NCI-H1417 (cell line): ENCODE results near the gene FOSL2.

Experiments used
- DNase-seq, 3 experiments: peaks; one replicate each; lab custom pipeline; 2025; lab: John Stamatoyannopoulos, UW

The FOSL2 gene

DNA sequence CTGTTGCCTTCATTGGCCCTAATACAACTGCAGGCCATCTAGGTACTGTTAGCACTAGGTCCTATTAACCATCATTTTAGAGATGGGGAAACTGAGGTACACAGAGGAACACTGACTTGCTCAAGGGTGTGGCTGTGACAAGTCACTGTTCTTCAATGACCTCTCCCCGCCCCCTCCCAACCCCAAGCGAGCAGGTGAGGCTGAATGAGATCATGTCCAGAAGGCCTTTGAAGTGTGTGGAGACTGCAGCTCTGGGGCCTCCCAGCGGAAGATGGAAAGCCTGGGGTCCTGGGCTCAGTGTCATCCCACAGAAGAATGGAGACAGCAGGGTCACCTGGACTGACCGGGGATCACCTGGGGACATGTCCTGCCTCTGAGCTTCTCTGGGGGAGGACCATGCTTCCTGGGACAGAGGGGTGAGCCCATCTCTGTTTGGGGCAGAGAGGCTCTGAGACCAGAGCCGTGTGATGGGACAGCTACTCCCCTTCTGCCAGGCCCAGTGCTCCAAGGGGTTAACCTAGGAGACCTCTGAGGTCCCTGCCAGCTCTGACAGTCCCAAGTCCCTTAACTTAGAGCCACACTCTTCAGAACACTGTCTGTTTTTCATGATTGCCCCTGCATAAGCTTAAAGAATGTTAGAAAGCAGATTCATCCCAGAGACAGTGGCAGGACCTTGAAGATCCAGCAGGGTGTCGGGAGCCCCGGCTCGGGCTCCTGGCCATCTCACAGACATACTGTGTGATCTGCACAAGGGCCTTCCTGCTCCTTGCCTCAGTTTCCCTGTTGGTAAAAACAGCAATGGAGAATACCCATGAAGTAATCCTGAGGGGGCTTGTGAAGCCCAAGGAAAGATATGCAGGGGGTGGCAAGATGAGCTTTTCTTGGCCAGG lies 16.7 kb upstream of the FOSL2 start:
- DNase-seq = no peak

DNA sequence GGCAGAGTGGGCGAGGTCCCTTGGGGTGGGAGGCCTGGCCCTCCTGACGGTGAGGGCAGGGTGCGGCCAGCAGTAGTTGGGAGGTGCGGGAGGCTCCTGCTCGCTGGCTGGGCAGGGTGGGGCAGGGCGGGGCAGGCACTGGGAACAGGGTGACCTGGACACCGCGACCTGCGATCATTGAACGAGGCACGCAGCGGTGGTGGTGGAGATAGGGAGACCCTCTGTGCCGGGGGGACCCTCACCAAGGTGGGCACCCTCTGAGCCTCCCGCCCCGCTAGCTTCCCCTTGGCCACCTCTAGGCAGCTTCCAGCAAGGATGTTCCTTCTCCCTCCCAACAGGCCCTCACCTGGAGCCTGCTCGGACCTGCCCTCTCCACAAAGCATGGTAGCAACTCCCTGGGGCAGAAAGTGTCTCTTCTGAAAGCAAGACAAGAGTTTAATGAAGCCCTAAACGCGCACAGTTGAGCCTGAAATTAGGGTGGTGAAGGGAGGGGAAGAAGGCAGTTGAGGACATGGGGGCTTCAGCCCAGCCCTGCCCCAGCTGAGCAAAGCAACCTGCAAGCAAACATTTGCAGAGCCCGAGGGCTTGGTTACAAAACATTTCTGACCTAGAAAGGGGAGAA lies 15.4 kb upstream of the FOSL2 start:
- DNase-seq = peak in 1 of 3 experiments; percentile 32

DNA sequence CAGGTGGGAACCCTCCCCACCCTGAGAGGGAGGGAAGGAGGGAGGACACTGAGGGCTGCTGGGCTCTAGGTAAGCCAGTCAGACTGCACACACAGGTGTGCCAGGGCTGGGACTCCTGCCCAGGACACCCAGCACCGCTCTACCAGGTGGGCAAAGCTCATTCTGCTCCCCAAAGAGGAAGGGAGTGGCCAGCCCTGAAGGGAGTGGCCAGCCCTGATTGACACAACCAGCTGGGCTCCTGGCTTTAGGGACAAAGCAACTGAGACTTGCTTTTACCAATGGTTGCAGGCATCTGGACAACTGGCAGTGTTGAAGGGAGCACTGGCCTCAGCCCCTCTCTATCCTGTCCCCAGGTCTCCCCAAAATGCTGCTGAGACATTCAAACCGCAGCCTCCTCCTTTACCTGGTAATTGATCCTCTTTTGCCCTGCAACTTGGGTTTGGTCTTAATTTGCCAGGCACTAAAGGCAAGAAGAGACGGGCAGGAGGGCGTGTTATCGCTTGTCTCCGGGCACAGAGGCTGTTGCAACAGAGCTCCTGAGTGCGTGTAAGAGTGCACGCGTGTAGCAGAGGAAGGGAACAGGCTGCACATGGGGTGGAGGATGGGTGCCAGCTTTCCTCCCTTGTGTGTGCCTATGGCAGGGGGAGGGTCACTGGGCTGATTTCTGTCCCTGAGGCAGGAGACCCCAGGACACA lies 14.5 kb upstream of the FOSL2 start:
- DNase-seq = peak in 2 of 3 experiments; percentile 35 to 39

DNA sequence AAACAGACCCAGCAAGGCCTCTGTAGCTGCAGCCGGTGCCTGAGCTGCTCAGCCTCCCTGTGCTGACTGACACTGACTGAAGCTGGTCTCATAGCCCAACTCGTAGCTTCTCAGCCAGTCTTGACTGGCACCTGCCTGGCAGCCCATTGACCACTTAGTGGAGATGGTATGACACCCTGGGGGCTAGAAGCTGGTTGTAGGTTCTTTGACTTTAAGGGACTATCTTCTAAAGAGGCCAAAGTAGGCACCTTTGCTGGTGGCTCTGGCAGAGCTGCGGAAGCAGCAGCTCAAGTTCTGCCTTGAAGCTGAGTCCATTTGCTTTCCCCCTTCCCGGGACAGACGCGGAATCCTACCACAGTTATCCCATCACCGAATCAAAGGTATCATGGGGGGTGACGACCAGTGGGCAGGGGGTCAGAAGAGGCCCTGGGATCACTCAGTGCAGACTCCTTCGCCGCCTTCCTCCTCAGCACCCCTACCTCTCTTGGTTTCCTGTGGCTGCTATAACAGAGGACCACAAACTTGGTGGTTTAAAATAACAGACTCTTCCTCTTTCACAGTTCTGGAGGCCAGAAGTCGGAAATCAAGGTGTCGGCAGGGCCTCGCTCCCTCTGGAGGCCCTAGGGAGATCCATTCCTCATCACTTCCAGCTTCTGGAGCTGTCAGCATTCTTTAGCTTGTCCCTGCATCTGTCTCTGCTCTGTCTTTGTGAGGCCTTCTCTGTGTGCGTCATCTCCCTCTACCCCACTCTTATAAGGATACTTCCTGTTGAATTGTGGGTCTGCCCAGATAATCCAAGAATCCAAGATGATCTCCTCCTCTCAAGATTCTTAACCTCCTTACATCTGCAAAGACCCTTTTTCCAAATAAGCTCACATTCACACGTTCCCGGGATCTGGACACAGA lies 13.7 kb upstream of the FOSL2 start:
- DNase-seq = no peak

DNA sequence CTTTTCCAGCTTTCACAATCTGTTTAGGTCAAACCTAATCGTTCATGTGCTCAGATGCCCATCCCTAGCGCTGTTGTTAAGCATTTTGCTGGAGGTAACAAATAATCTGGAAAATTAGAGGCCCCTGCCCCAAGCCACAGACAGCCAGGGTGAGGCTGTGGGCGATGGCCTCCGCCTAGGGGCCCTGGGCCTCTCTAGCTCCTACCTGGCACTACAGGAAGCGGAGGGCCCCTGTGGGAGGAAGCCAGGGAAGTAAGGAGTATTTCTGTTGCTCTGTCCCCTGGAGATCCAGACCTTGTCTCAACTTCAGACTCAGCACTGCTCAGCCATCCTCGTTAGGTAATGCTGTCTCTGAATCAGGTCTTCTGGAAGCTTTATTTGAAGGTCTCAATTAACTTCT lies 12.4 kb upstream of the FOSL2 start:
- DNase-seq = no peak

DNA sequence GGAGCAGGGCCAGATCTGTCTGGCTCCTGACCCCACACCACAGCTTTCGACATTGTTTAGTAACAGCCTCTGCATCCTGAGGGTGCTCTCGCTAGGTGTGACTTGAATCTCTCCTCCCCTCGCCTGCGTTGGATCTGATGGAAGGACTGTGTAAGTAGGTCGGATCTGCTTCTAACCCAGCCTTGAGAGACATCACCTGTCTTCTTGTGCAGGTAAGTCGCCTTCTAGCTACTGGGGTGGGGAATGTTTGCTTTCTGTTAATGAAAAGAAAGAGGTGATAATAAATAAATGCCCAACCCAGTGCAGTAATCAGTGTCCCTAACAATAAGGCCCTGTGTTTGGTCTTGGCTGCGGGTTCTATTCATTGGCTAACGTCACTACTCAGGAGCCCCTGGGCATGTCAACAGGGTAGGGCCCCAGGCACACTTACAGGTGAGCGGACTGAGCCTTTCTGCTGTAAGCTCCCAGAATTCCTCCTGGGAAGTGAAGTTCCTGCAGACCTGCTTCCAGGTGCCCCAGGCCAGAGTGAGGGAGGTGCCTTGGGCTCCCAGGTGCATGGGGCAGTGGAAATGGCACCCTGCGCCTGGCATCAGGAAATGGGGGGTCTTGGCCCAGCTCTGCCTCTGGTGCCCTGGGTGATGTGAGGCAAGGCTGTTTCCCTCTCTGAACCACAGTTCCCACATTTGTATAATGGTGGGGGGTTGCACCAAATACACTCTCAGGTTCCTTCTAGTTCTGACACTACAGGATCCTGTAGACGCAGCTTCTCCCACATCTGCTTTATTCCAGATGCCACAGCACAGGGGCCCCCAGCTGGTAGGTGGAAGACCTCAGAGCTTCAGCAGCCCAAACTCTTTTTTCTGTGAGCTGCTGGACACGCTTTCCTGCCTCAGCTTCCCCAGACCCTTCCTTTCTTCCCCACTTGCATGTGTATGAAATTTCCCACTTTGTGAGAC lies 11.2 kb upstream of the FOSL2 start:
- peak in 1 of 3 experiments; percentile 30 for DNase-seq

DNA sequence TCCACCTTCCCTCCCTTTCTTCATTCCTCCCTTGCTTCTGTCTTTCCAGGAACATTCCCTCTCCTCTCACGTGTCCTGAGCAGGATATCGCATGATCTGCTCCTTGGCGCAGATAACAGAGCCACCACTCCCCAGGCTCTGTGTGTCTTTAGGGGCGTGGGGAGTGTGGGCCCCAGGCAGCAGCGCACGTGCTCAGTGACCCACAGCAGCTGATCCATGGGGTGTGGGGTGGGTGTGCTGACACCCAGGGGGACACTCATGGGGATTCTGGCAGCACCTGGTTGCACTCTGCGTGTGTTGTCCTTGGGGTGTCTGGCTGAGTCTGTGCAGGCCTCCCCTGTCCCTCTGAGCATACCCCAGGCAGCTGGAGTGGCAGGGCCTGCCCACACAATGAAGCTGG lies 9.9 kb upstream of the FOSL2 start:
- no peak for DNase-seq

DNA sequence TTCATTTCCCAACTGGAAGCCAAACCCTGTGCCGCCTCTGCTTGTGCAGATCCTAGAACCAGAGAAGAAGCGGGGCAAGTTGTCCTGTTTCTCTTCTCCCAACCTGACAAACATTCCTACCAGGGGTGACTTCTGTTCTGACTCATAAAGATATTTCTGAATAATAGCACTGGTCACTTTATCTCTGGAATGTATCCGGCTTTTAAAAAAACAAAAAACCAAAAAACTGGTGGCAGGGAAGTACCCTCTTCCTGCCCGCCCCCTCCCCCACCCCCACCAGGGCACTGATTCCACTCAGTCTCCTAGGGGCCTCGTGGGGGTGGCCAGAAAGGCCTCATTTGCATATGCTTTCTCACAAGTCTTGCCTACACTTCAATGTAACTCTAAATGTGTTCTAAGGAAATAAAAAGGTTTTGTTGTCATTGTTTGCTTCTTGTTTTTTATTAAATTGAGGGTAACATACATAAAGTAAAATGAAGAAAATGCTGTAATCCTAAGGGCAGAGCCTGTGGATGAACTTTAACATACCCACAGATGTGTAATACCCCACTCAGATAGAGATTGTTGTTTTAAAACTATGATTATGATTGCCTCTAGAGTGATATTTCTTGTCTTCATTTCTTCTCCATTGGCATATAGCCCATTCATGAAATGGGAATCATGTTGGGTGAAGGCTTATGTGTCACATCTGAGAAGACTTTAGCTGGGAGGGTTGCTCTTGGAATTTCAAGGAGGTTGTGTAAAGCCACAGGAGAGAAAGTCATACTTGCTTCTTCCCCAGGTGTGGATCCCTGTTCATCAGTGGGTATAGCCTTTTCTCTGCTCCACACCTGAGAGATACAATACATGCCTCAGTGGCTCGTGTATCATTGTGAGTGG lies 5.3 kb upstream of the FOSL2 start:
- DNase-seq = no peak

DNA sequence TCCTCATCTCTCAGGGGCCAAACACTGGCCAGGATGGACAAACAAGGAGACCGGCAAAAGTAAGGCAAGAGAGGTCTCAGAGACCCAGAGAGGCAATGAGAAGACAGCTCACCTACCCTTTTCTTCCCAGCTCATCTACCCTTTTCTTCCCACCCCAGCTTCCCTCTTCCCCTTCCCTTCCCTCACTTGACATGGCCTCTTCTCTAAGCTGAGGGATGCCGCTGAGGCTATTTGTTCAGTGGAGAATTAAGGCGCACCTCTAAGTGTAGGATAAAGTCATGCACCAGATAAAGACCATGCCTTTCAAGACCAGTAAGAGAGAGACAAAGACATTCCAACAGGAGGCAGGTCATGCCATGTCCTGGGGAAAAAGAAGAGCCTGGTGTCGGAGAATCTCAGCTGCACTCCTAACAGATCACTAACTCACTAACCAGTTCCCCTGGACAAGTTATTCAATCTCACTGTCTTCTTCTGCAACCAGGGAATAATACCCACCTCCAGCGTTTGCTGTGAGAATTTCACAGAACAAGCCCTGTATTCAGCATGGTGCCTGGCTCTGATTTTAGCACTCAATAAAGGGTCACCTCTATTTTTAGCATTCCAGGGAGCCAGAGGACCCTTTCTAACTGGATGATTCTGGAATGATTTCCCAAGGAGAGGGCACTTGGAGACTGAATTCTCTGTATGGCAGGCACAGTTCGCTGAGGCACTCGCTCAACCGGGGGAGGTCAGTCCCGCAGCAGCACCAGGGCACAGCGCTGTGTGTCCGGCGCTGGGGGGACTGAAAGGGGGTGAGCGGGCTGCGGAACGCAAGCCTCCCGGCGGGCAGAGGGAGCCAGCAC lies 3.0 kb upstream of the FOSL2 start:
- peak in 1 of 3 experiments; percentile 82 for DNase-seq

DNA sequence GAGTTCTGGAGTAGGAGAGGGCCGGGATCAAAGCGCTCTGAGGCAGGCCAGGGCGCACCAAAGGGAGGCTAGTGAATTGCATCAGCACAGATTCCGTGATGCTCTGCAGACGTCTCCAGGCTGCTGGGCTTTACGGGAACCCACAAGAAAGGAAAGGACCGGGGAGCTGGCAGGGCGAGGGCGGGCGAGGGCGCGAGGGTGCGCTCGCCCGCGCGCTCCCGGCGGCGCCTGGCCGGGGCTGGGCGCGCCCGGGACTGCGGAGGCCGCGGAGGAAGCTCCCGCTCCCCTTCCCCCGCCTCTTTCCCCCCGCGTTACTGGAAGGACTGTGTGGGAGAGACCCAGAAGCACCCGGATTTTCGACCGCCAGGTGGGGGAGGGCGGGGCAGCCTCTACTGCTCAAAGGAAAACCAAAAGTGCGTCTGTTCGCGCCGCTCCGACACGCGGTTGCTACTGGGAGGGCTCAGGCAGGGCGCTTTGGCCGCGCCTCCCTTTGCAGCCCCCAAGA lies 2.4 kb upstream of the FOSL2 start:
- DNase-seq = peak; percentile 62 to 90 (median 85)

DNA sequence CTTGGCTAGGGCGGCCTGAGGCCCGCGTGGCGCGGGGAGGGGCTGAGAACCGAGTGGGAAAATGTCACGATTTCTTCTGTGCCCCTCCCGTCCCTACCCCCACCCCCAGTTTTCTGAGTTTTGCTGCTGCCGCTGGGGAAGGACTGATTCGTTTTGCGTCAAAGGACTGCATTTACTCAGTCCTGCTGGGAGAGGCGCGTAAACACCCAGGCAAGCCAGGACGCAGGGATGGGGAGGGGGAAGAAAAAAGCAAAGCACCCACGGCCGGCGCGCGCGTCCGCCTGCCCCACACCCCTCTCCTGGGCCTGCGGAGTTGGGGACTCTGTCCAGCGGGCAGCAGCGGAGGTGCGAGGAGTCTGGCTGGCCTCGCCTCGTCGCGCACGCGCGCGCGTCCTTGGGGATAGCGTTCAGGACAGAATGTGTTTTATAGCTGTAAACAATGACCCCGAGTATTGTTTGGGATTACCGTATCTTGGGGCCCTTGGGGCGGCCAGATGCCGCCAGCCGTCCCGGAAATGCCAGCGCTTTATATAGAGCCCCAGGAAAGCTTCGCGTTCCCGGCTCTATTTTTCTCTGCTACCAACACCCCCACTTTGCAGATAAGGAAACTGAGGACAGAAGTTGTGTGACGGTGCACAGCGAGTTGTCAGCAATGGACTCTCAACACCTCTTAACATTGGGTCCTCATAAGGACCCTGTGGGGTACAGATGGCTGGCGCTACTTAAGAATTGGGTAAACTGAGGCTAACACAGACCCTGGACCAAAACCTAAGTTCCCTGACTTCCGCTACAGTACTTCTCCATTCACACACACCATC lies 1.7 kb upstream of the FOSL2 start:
- peak in 2 of 3 experiments; percentile 84 to 85 for DNase-seq

DNA sequence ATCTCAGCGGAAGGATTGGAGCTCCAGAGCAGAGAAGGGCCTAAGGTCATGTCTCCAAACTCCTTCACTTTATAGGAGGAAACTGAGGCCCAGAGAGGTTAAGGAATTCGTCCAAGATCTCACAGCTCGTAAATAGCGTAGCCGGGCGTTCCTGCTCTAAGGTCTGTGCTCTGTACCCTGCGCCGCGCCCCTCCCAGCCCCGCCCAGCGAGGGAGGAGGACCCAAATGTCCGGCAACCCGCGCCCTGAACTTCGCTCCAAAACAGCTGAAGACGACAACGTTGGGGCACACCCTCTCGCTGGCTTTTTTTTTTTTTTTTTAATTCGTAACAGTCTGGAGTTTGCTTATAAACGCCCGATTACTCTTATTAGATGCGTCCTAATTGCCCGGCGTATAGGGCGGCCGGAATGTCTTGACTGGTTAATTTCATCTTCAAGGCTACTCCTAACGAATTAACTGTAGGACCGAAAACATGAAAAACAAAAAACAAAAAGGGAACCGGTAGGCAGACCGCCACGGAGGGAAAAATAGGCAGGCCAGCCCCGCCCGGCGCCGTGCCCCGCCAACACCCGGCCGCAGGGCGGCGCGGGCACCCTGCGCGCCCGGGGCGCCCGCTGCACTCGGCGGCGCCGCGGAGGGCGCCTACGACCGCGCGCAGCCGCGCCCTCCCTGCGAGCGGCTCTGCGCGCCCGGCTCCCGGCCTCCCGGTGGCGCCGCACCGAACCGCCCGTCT lies 928 bp upstream of the FOSL2 start:
- DNase-seq = peak; percentile 80 to 95 (median 82)

DNA sequence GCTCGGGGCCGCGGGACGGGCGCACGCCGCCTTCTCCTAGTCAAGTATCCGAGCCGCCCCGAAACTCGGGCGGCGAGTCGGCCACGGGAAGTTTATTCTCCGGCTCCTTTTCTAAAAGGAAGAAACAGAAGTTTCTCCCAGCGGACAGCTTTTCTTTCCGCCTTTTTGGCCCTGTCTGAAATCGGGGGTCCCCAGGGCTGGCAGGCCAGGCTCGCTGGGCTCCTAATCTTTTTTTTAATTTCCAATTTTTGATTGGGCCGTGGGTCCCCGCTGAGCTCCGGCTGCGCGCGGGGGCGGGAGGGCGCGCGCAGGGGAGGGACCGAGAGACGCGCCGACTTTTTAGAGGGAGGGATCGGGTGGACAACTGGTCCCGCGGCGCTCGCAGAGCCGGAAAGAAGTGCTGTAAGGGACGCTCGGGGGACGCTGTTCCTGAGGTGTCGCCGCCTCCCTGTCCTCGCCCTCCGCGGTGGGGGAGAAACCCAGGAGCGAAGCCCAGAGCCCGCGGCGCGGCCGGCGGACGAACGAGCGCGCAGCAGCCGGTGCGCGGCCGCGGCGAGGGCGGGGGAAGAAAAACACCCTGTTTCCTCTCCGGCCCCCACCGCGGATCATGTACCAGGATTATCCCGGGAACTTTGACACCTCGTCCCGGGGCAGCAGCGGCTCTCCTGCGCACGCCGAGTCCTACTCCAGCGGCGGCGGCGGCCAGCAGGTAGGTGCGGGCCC lies 617 bp downstream of the FOSL2 start:
- peak; percentile 54 to 89 (median 73) for DNase-seq

DNA sequence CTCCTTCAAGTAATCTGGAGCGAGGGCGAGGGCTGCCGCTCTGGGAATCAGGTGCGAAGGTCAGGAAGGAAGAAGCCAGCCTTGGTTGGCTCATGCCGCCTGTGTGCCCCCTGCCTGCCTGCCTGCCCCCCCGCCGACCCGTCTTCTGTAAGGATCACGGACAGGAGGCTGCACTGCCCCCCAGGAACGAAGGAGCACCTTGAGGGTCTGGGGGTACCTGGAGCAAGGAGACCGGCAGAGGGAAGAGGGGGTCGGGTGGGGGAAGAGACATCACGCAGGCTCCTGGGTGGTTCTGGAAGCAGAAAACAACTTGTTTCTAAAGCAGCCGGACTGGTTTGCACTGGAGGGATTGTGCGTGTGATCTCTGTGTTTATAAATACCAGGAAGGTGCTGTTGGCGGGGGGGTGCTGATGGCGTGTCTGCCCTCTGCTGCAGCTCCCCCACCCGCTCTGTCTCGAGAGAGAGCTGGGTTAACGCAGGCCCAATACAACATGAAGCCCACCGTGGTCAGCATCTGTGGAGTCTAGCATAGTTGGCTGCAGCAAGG lies 1.7 kb downstream of the FOSL2 start:
- peak in 2 of 3 experiments; percentile 33 to 49 for DNase-seq

DNA sequence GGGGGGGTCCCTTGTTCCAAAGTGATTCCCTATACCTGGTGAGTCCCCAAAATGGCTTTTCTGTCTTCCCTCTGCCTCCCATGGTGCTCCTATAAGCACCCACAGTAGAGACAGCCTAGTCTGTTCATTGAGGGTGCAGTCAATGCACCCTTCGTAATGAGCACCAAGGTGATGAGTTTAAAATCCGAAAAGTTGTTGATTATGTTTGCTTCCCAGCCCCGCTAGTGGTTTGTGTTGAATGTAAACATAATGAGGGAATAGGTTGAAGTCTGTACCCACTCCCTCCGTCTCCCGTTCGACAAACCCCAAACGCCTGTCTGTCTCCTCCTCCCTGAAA lies 2.3 kb downstream of the FOSL2 start:
- DNase-seq = no peak
